AG10803 (cell line): ENCODE measurements around the gene TCTN1.
A peak's percentile ranks its signal among the peaks of the same experiment; 100 is the strongest.

Source experiments
- DNase-seq: peaks from one replicate; pipeline ENCODE4 v3.0.0; 2010; ENCODE audit warnings: low read depth
- H3K4me3 ChIP-seq: 2 replicates; pipeline ENCODE4 v1.5.1; 2011; ENCODE audit warnings: mild to moderate bottlenecking, low read length, control low read depth
- TF ChIP-seq, protein P1 (sequence below): conservative IDR thresholded peaks from 2 replicates; pipeline ENCODE4 v1.5.1; 2011; ENCODE audit warnings: mild to moderate bottlenecking, low read length, control low read depth, inconsistent platforms

The TCTN1 gene

DNA sequence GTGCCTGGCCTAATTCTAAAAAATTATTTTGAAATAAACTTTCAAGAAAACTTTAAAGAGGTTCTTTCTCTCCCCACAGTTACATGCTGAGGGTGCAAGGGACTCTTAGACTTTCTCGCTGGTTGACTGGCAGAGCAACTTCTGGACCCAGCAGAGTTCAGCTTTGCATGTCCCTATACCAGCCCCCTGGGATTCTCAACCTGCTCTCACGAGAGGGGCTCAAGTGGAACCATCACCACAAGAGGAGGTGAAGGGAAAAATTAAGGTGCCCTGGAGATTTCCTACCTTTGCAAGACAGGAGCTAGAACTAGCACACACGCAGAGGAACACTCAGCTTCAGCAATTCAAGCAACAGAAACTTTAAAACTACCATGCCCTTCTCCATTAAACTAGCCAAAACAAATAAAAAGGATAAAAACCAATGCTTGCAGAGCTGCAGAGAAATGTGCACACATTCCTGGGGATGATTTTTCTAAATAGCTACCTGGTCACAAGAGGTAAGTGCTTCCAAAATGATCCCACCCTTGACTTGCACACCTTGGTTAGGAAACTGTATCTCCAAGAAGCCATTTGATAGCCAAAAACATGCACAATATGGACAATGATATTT lies 72.5 kb downstream of the TCTN1 start:
- H3K4me3 ChIP-seq = no peak overlapping the region
- TF ChIP-seq, protein P1, sequence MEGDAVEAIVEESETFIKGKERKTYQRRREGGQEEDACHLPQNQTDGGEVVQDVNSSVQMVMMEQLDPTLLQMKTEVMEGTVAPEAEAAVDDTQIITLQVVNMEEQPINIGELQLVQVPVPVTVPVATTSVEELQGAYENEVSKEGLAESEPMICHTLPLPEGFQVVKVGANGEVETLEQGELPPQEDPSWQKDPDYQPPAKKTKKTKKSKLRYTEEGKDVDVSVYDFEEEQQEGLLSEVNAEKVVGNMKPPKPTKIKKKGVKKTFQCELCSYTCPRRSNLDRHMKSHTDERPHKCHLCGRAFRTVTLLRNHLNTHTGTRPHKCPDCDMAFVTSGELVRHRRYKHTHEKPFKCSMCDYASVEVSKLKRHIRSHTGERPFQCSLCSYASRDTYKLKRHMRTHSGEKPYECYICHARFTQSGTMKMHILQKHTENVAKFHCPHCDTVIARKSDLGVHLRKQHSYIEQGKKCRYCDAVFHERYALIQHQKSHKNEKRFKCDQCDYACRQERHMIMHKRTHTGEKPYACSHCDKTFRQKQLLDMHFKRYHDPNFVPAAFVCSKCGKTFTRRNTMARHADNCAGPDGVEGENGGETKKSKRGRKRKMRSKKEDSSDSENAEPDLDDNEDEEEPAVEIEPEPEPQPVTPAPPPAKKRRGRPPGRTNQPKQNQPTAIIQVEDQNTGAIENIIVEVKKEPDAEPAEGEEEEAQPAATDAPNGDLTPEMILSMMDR = no peak
- no peak for DNase-seq

DNA sequence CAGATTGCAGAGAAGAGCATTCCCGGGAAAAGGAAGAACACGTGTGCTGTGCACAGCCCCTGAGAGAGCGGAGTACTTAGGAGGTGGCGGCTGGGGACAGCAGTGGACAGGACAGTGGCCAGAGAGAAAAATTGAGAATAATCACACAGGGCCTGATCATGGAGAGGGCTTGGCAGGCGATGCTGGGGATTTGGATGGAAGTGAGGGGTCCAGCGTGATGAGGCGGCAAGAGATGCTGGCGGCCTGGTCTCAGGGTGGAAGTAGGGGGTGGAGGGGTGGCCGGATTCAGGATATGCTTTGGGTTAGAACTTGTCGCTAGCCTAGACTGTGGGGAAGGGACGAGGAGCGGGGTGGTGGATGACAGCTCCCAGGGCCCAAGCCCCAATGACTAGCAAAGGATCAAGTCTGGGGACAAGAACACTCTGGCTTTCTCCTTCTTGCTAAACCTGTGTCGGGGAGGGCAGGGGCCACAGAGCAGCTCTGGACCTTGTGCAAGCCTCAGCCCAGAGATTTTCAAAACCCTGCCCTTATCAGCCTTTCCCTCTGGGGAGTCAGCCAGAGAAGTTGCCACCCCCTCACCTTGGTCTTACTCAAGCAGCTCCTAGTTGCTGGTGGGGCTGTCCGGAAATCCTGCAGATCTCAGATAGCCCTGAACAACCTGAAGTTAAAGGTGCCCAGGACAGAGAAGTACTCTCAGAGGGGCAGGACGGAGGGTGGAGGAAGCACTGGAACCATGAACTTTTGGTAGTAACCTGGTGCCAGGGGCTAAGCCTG lies 73.7 kb downstream of the TCTN1 start:
- H3K4me3 ChIP-seq = no peak overlapping the region
- TF ChIP-seq, protein P1 = no peak
- no peak for DNase-seq

DNA sequence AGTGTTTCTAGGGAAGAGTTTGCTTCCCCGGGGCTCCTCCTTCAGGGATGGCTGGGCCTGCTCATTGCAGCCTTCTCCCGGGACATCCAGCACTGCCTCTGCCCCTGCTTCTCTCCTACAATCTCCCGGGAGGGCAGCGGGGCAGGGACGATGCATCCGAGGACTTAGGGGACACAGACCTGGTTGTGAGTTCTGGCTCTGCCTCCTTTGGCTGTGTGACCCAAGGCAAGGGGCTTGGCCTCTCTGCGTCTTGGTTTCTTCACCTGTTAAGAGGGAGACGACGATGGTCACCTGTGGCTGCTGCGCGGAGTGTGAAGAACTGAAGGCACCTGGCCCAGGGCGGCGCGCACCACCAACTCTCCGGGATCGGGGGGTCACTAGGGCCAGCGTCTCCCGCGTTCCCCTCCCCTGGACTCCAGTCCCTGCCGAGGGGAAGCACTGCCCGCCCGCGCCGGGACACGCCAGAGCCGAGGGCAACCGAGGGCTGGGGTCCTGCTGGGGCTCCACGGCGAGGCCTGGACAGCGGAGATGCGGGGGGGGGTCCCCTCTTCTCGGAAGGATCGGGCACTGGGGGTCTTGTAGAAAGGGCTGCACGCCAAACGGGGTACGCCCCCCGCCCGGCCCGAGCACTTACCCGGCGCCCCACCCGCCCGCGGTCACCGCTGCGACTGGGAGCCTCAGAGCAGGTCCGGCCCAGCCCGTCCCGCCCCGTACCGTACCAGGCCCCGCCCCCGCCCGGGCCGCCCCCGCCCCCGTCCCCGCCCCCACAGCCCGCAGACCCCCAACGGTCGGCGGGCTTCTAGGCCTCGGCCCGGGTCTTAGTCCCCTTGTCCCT lies 74.7 kb downstream of the TCTN1 start, which contains the start of gene HVCN1:
HVCN1 (minus strand) TSS at position 670 of the 835 bp plus-strand sequence. CDS start 5,870 bp downstream, outside the sequence.
- peak within 1 kb of the TSS; percentile 58 for H3K4me3 ChIP-seq
- TF ChIP-seq, protein P1 = no peak
- DNase-seq = no peak

DNA sequence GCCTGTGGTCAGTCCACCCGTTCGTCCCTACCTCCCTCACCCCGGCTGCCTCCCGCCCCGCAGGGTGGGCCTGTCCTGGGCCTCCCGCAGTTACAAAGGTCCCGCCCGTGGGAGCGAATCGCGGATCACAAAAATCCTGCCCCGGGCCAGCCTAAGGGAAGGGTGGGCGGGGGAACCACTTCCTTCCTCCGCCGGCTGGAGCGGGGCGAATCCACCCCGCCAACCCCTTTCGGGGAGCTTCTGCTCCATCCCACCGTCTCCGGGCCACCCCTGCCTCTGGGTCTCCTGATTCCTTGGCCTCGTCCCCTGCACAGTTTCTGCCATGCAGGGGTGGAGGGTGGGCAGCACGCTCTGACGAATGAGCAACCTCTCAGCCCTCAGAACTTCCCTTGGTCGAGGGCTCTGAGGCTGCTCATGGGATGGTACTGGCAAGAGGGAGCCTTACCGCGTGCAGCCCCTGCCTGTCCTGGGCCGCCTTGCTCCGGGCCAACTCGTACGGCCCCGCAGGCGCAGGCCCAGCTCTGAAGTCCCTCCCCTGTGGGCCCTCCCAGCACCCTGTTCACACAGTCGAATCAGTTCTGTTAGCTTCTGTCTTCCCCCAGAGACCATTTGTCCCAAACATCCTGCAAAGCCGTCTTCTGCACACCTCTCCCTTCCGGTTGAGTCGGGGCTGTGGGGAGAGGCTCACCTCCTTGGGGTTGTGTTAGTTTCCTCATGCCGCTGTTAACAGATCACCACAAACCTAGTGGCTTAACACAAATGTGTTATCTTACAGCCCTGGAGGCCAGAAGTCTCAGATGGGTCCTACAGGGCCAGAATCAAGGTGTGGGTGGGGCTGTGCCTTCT lies 75.6 kb downstream of the TCTN1 start:
- DNase-seq = peak; percentile 12
- H3K4me3 ChIP-seq = peak overlapping the region; percentile 58
- TF ChIP-seq, protein P1 = no peak

DNA sequence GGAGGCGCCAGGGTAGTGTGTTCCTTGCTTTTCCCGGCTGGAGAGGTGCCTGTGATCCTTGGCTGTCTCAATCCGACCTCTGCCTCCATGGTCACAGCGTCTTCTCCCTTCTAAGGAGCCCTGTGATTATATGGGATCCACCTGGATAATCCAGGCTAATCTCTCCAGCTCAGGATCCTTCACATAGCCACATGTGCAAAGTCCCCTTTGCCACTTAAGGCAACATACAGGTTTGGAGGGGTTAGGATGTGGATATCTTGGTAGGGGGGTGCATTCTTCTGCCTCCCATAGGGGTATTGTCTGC lies 76.2 kb downstream of the TCTN1 start:
- no peak for DNase-seq
- no peak overlapping the region for H3K4me3 ChIP-seq
- TF ChIP-seq, protein P1 = no peak

DNA sequence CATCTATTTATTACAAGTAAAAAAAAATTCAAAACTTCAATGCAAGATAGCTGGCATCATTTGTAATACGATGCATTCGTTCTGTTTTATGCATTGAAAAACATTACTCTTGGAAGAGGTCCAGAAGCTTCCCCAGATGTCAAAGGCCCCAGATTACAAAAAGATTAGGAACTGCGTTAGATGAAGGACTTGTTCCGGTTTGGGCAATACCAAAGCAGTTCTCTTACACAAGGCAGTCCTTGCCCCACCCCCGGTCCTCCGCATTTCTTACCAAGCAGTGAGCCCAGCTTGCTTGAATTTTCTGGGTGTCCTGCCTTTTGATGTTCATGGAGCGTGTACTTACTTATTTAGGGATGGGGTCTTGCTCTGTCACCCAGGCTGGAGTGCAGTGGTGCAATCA lies 79.8 kb downstream of the TCTN1 start:
- H3K4me3 ChIP-seq = no peak overlapping the region

More for the DNA sequence above, 79.8 kb downstream of the TCTN1 start:
- DNase-seq = no peak
- TF ChIP-seq, protein P1 = no peak
